ENCODE results near the gene BTBD17.

DNA sequence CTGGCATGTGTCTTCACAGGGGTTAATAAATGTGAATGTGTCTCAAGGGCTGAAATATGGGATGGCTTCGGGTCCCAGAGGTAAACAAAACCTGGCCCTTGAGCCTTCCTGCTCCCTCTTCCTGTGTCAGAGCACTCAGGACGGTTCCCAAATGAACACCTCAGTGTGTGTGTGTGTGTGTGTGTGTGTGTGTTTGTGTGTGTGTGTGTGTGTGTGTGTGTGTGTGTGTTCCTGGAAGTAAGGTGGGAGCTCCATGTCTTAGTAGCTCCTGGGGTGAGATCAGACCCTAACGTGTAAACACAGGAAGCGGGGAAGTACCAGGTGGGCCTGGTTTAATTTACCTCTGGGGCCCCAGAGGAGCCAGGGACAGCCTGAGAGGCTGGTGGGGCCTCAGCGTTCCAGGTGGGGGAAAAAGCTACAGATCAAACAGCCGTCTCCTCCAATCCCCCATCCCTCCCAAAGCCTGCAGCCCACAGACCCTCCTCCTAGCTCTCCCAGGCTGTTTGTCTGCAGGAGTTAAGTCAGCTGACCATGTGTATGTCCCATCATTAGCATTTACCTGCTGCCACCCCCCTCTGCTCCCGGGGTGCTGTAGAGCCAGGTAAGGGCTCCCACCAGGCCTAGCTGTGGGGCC, 29.5 kb downstream of the BTBD17 start:
- TF ChIP-seq POLR2AphosphoS5 (IDR thresholded peaks at IDR 0.05) (no peak), POLR2A (IDR thresholded peaks at IDR 0.05) (no peak)
- TF ChIP-seq, protein P1, sequence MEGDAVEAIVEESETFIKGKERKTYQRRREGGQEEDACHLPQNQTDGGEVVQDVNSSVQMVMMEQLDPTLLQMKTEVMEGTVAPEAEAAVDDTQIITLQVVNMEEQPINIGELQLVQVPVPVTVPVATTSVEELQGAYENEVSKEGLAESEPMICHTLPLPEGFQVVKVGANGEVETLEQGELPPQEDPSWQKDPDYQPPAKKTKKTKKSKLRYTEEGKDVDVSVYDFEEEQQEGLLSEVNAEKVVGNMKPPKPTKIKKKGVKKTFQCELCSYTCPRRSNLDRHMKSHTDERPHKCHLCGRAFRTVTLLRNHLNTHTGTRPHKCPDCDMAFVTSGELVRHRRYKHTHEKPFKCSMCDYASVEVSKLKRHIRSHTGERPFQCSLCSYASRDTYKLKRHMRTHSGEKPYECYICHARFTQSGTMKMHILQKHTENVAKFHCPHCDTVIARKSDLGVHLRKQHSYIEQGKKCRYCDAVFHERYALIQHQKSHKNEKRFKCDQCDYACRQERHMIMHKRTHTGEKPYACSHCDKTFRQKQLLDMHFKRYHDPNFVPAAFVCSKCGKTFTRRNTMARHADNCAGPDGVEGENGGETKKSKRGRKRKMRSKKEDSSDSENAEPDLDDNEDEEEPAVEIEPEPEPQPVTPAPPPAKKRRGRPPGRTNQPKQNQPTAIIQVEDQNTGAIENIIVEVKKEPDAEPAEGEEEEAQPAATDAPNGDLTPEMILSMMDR (IDR thresholded peaks at IDR 0.05), result no peak

Data from suprapubic skin (tissue), 4 donors.